Nephron (organoid): ENCODE measurements around the gene SRGAP3.

Source experiments
- H3K27ac Mint-ChIP-seq, 3 experiments: 2 replicates each; pipeline ENCODE4 v1.8.0; 2020; ENCODE audit warnings: mixed read lengths in 3 of 3, mild to moderate bottlenecking in 2 of 3, moderate library complexity in 1 of 3
- H3K27me3 Mint-ChIP-seq: 2 replicates; pipeline ENCODE4 v1.8.0; 2021; ENCODE audit warnings: low read depth, mild to moderate bottlenecking, moderate library complexity, mixed read lengths
- H3K36me3 Mint-ChIP-seq: 2 replicates; pipeline ENCODE4 v1.8.0; 2020; ENCODE audit warnings: low read depth, mixed read lengths
- H3K4me1 Mint-ChIP-seq: 2 replicates; pipeline ENCODE4 v1.8.0; 2020; ENCODE audit warnings: mixed read lengths
- H3K4me3 Mint-ChIP-seq, 3 experiments: 2 replicates each; pipeline ENCODE4 v1.8.0; 2020; ENCODE audit warnings: mild to moderate bottlenecking in 3 of 3, mixed read lengths in 3 of 3, moderate library complexity in 2 of 3
- H3K9me3 Mint-ChIP-seq: 2 replicates; pipeline ENCODE4 v1.8.0; 2020; ENCODE audit warnings: mixed read lengths
- CTCF ChIP-seq, 3 experiments: fragments of 200-600 bp; sonication (generic); IDR thresholded peaks; one replicate each; pipeline ENCODE4 v1.5.0; 2021; ENCODE audit warnings: antibody characterized with exemption in 3 of 3; ENCODE audit not compliant: unreplicated experiment in 3 of 3

Gene SRGAP3

GRCh38 chr3:9244495-9245183 lies 4.8 kb downstream of the SRGAP3 start:
- Mint-ChIP-seq H3K4me1 (peaks cover 74% of the 10 kb centered on the region), H3K36me3 (peaks cover 14% of the 10 kb centered on the region), H3K9me3 (no peaks in the 10 kb centered on the region), H3K27ac (peak overlapping the region in 2 of 3 experiments; percentile 22 to 56), H3K27me3 (no peaks in the 10 kb centered on the region), H3K4me3 (peak overlapping the region in 2 of 3 experiments; percentile 17 to 43)
- no peak for TF ChIP-seq CTCF (IDR thresholded peaks at IDR 0.05; ENCODE audit: unreplicated experiment in 3 of 3)

GRCh38 chr3:9241956-9242355 lies 7.5 kb downstream of the SRGAP3 start:
- Mint-ChIP-seq H3K36me3 (peaks cover 16% of the 10 kb centered on the region), H3K9me3 (no peaks in the 10 kb centered on the region), H3K4me1 (peaks cover 65% of the 10 kb centered on the region), H3K27ac (no peak overlapping the region), H3K4me3 (no peak overlapping the region), H3K27me3 (no peaks in the 10 kb centered on the region)
- no peak for TF ChIP-seq CTCF (IDR thresholded peaks at IDR 0.05; ENCODE audit: unreplicated experiment in 3 of 3)

- Mint-ChIP-seq H3K36me3 (peaks cover 28% of the 10 kb centered on the region), H3K9me3 (no peaks in the 10 kb centered on the region), H3K4me1 (peaks cover 55% of the 10 kb centered on the region), H3K27ac (peak overlapping the region in 2 of 3 experiments; percentile 34 to 76), H3K27me3 (no peaks in the 10 kb centered on the region), H3K4me3 (no peak overlapping the region)
- no peak for TF ChIP-seq CTCF (IDR thresholded peaks at IDR 0.05; ENCODE audit: unreplicated experiment in 3 of 3)
Measured at GRCh38 chr3:9239680-9240079, 9.8 kb downstream of the SRGAP3 start.

- Mint-ChIP-seq H3K36me3 (peaks cover 25% of the 10 kb centered on the region), H3K4me3 (no peak overlapping the region), H3K9me3 (no peaks in the 10 kb centered on the region), H3K4me1 (peaks cover 54% of the 10 kb centered on the region), H3K27me3 (no peaks in the 10 kb centered on the region), H3K27ac (peak overlapping the region in 1 of 3 experiments; percentile 50)
- no peak for TF ChIP-seq CTCF (IDR thresholded peaks at IDR 0.05; ENCODE audit: unreplicated experiment in 3 of 3)
Measured at GRCh38 chr3:9238721-9239295, 10.6 kb downstream of the SRGAP3 start.

GRCh38 chr3:9238276-9238675 lies 11.2 kb downstream of the SRGAP3 start:
- Mint-ChIP-seq H3K27ac (peak overlapping the region in 1 of 3 experiments; percentile 50), H3K4me1 (peaks cover 57% of the 10 kb centered on the region), H3K4me3 (no peak overlapping the region), H3K27me3 (no peaks in the 10 kb centered on the region), H3K36me3 (peaks cover 24% of the 10 kb centered on the region), H3K9me3 (no peaks in the 10 kb centered on the region)
- TF ChIP-seq CTCF (IDR thresholded peaks at IDR 0.05; ENCODE audit: unreplicated experiment in 3 of 3), result no peak
